Hippocampal formation (tissue), 2 donors: ENCODE results near the gene USP33.
"Not testable (repeated sequence)": the region's sequence is repeated elsewhere in the genome, so short reads cannot be mapped to it uniquely, and the experiment has no call there.

Experiments
- DNase-seq, 2 donors: peaks; one replicate each; lab custom pipeline; 2025; lab: John Stamatoyannopoulos, UW

Gene USP33

GRCh38 chr1:77759071-77760028, at the start of gene USP33:
USP33 (minus strand) TSS chr1:77759852; CDS start chr1:77741697, 18,155 bp downstream.
- DNase-seq = peak; percentile 64 to 82

- DNase-seq = no peak
Measured at GRCh38 chr1:77803371-77803770, 43.7 kb upstream of the USP33 start.

- DNase-seq = no peak
Measured at GRCh38 chr1:77802026-77802425, 42.4 kb upstream of the USP33 start.

- DNase-seq = no peak
Measured at GRCh38 chr1:77797991-77798390, 38.3 kb upstream of the USP33 start.

GRCh38 chr1:77796695-77797405, 37.2 kb upstream of the USP33 start:
- DNase-seq = peak; percentile 44 to 72

- DNase-seq = no peak
Measured at GRCh38 chr1:77794550-77794949, 34.9 kb upstream of the USP33 start.

- DNase-seq = not testable (repeated sequence)
Measured at GRCh38 chr1:77786093-77786741, 26.6 kb upstream of the USP33 start.

GRCh38 chr1:77783141-77783540, 23.5 kb upstream of the USP33 start:
- no peak for DNase-seq

GRCh38 chr1:77781683-77782082, 22.0 kb upstream of the USP33 start:
- no peak for DNase-seq

GRCh38 chr1:77779529-77780281, 20.1 kb upstream of the USP33 start, which contains the start of gene MIGA1:
MIGA1 (plus strand) TSS chr1:77779649; CDS start chr1:77783253, 3,604 bp downstream.
- peak; percentile 88 to 92 for DNase-seq

GRCh38 chr1:77776007-77776700, 16.5 kb upstream of the USP33 start:
- DNase-seq = no peak

GRCh38 chr1:77768006-77768405, 8.4 kb upstream of the USP33 start:
- no peak for DNase-seq

- no peak for DNase-seq
Measured at GRCh38 chr1:77762072-77762476, 2.4 kb upstream of the USP33 start.

- no peak for DNase-seq
Measured at GRCh38 chr1:77757603-77758002, 2.0 kb downstream of the USP33 start.

GRCh38 chr1:77757066-77757584, 2.5 kb downstream of the USP33 start:
- no peak for DNase-seq

GRCh38 chr1:77756052-77756754, 3.4 kb downstream of the USP33 start:
- DNase-seq = no peak

- DNase-seq = not testable (repeated sequence)
Measured at GRCh38 chr1:77749489-77749888, 10.2 kb downstream of the USP33 start.

- DNase-seq = no peak
Measured at GRCh38 chr1:77744576-77744975, 15.1 kb downstream of the USP33 start.

- no peak for DNase-seq
Measured at GRCh38 chr1:77742011-77742555, 17.6 kb downstream of the USP33 start.

- no peak for DNase-seq
Measured at GRCh38 chr1:77741316-77741715, 18.3 kb downstream of the USP33 start.
